HG03575 (cell line): ENCODE results near the gene FBXL15.

Experiments
- ATAC-seq: cut with Tn5 transposase; IDR thresholded peaks from one replicate; pipeline ENCODE4 v1.9.1; 2021; ENCODE audit not compliant: unreplicated experiment, insufficient number of reproducible peaks, low FRiP score; ENCODE audit errors: extremely low read depth

FBXL15 gene

GRCh38 chr10:102470579-102471546 is 50.2 kb downstream of the FBXL15 start:
- no peak for ATAC-seq
